MM.1S (cell line): ENCODE data around the gene CCND1.

ENCODE experiments used
- DNase-seq: peaks from one replicate; pipeline ENCODE4 v3.0.0-alpha.2; 2015
- H2AFZ ChIP-seq: fragments of 300-600 bp; sonication (generic); 2 replicates; pipeline ENCODE4 v1.6.0; 2016; ENCODE audit warnings: antibody characterized with exemption, low read length
- H3F3A ChIP-seq: fragments of 300-600 bp; sonication (generic); 2 replicates; pipeline ENCODE4 v1.6.1; 2016; ENCODE audit warnings: mild to moderate bottlenecking, antibody characterized with exemption, low read length, moderate library complexity, mixed read lengths; ENCODE audit not compliant: insufficient read depth
- H3K27ac ChIP-seq: fragments of 300-600 bp; sonication (generic); 2 replicates; pipeline ENCODE4 v1.5.1; 2016; ENCODE audit warnings: mild to moderate bottlenecking, low read length
- H3K27me3 ChIP-seq: fragments of 300-600 bp; sonication (generic); replicated peaks from 2 replicates; pipeline ENCODE4 v1.6.0; 2016; ENCODE audit warnings: low read length; ENCODE audit not compliant: insufficient read depth
- H3K36me3 ChIP-seq: fragments of 300-600 bp; sonication (generic); replicated peaks from 2 replicates; pipeline ENCODE4 v1.6.1; 2016; ENCODE audit warnings: mild to moderate bottlenecking, low read length, mixed read lengths; ENCODE audit not compliant: insufficient read depth
- H3K4me1 ChIP-seq: fragments of 300-600 bp; sonication (generic); 2 replicates; pipeline ENCODE4 v1.6.1; 2016; ENCODE audit warnings: low read length, mixed read lengths
- H3K4me2 ChIP-seq: fragments of 300-600 bp; sonication (generic); 2 replicates; pipeline ENCODE4 v1.6.0; 2016; ENCODE audit warnings: low read depth, low read length
- H3K4me3 ChIP-seq: fragments of 300-600 bp; sonication (generic); 2 replicates; pipeline ENCODE4 v1.5.1; 2016; ENCODE audit warnings: low read length, mixed read lengths
- H3K79me2 ChIP-seq: fragments of 300-600 bp; sonication (generic); 2 replicates; pipeline ENCODE4 v1.6.1; 2016; ENCODE audit warnings: mixed run types, low read length, mixed read lengths
- H3K9ac ChIP-seq: fragments of 300-600 bp; sonication (generic); 2 replicates; pipeline ENCODE4 v1.6.1; 2016; ENCODE audit warnings: low read length, mixed read lengths
- H3K9me2 ChIP-seq: fragments of 300-600 bp; sonication (generic); replicated peaks from 2 replicates; pipeline ENCODE4 v1.6.1; 2016; ENCODE audit warnings: mild to moderate bottlenecking, low read length, mixed read lengths; ENCODE audit not compliant: insufficient read depth
- H3K9me3 ChIP-seq: fragments of 300-600 bp; sonication (generic); replicated peaks from 2 replicates; pipeline ENCODE4 v1.6.1; 2016; ENCODE audit warnings: mild to moderate bottlenecking, low read length, mixed read lengths; ENCODE audit not compliant: insufficient read depth
- H4K20me1 ChIP-seq: fragments of 300-600 bp; sonication (generic); 2 replicates; pipeline ENCODE4 v1.6.1; 2016; ENCODE audit warnings: mild to moderate bottlenecking, low read length, moderate library complexity, mixed read lengths; ENCODE audit not compliant: insufficient read depth
- EZH2 ChIP-seq: fragments of 300-600 bp; sonication (generic); optimal IDR thresholded peaks from 2 replicates; pipeline ENCODE3; 2017; ENCODE audit warnings: low read depth, mild to moderate bottlenecking, antibody characterized with exemption, low read length, mixed read lengths
- EZH2phosphoT487 ChIP-seq: fragments of 300-600 bp; sonication (generic); IDR thresholded peaks from 2 replicates; pipeline ENCODE4 v1.6.1; 2018; ENCODE audit warnings: antibody characterized with exemption, low read length
- TF ChIP-seq, protein P1 (sequence below): fragments of 300-600 bp; sonication (generic); IDR thresholded peaks from 2 replicates; pipeline ENCODE4 v1.5.1; 2016; ENCODE audit warnings: antibody characterized with exemption, low read length, mixed read lengths

Gene CCND1

DNA sequence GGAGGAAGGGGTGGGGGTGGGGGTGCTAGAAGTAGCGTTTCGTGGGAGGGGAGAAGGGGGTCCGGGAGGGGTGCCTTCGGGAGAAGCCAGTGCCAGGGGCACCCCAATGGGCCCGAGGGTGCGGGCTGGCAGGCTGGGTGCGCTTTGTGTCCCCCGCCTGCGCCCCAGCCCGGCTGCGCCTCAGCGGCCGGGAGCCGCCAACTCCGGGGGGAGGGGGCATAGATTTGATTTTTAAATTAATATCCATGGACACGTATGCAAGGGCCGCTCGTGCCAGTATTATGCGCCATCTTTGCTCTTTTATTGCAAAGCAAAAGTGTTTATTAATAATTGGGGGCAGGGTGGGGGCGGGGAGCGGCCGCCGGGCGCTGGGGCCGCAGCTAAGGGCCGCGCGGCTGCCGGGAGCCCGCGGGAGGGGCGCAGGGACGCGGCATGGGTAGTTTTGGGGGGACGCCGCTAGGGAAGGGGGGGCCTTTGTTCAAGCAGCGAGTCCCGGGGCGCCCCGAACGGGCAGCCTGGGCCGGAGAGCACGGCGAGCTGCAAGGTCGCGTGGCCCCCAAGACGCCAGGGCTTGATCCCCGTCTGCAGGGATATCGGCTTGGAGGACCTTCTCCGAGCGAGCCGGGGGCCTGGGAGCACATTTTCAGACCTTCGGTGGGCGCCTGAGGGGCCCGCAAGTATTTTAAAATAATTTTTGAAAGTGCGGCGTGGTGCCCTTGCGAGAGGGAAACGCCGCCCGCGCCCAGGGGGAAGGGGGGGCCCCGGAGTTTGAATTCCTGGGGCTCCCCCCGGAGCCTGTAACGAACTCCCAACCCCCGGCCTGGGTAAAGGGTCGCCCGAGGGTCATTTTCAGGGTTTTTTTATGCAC lies 959 bp downstream of the CCND1 start:
- Histone ChIP-seq H3K4me2 (peak overlapping the region; percentile 97), H3K4me3 (peak overlapping the region; percentile 84), H3K4me1 (peaks cover 21% of the 10 kb centered on the region), H3F3A (peaks cover 15% of the 10 kb centered on the region; the same call in 1 of the 2 replicates), H3K9me3 (no peaks in the 10 kb centered on the region), H4K20me1 (no peaks in the 10 kb centered on the region), H3K9ac (peak overlapping the region; percentile 77), H2AFZ (peak overlapping the region; percentile 74), H3K9me2 (no peaks in the 10 kb centered on the region), H3K27me3 (peaks cover 44% of the 10 kb centered on the region), H3K79me2 (0 out of 2 replicates have a peak, but pooled peaks cover 3% of the 10 kb centered on the region), H3K36me3 (no peaks in the 10 kb centered on the region), H3K27ac (no peak overlapping the region)
- TF ChIP-seq EZH2phosphoT487, result no peak
- TF ChIP-seq, protein P1, sequence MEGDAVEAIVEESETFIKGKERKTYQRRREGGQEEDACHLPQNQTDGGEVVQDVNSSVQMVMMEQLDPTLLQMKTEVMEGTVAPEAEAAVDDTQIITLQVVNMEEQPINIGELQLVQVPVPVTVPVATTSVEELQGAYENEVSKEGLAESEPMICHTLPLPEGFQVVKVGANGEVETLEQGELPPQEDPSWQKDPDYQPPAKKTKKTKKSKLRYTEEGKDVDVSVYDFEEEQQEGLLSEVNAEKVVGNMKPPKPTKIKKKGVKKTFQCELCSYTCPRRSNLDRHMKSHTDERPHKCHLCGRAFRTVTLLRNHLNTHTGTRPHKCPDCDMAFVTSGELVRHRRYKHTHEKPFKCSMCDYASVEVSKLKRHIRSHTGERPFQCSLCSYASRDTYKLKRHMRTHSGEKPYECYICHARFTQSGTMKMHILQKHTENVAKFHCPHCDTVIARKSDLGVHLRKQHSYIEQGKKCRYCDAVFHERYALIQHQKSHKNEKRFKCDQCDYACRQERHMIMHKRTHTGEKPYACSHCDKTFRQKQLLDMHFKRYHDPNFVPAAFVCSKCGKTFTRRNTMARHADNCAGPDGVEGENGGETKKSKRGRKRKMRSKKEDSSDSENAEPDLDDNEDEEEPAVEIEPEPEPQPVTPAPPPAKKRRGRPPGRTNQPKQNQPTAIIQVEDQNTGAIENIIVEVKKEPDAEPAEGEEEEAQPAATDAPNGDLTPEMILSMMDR, result no peak
- TF ChIP-seq EZH2, result no peak
- no peak for DNase-seq

DNA sequence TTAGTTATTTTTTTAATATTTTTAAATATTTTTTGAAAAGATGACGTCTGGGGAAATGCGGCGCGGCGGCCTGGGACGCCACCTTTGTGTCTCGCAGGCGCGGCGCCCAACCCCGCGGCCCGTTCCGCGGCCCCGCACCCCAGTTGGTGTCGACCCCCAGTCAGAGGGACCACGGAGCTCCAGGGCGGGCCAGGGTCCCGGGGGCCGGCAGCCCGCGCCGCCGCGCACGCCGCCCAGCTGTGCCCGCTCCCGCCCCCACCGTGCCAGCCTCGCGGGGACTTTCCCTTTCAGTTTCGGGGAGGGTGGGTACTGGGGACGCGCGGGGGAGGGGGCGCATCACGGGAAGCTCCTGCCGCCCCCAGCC lies 1.6 kb downstream of the CCND1 start:
- Histone ChIP-seq H2AFZ (no peak overlapping the region), H3K4me2 (peak overlapping the region; percentile 97; the same call in 1 of the 2 replicates), H3K9me3 (no peaks in the 10 kb centered on the region), H3K4me1 (peaks cover 17% of the 10 kb centered on the region), H3F3A (peaks cover 15% of the 10 kb centered on the region; the same call in 1 of the 2 replicates), H3K27me3 (peaks cover 37% of the 10 kb centered on the region), H3K27ac (no peak overlapping the region), H3K79me2 (0 out of 2 replicates have a peak, but pooled peaks cover 3% of the 10 kb centered on the region), H3K36me3 (no peaks in the 10 kb centered on the region), H3K4me3 (peak overlapping the region; percentile 84), H3K9ac (peak overlapping the region; percentile 77; the same call in 1 of the 2 replicates), H4K20me1 (no peaks in the 10 kb centered on the region), H3K9me2 (no peaks in the 10 kb centered on the region)
- DNase-seq, result peak; percentile 32
- TF ChIP-seq, protein P1, result no peak
- TF ChIP-seq EZH2phosphoT487 (no peak), EZH2 (no peak)

DNA sequence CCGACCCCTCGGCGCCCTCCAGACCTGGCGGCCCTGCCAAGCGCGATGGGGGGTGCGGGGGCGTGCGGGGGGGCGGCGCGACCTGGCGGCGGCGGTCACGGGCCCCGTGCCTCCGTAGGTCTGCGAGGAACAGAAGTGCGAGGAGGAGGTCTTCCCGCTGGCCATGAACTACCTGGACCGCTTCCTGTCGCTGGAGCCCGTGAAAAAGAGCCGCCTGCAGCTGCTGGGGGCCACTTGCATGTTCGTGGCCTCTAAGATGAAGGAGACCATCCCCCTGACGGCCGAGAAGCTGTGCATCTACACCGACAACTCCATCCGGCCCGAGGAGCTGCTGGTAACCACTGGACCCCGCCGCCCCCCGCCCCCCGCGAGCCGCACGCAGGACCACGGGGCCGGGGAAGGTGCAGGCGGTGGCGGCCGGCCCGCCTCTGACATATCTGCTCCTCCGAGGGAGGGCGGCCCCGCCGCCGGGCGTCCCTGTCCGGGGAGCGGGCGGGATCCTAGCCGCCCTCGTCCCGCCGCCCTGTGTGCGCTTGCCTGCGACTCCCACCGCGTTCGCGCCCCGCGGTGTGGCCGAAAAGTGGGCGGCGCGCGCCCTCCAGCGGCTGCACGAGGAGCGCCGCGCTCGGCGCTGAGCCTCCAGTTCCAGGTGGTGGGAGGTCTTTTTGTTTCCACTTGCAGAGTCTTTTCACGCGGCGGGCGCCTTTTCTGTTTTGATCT lies 2.1 kb downstream of the CCND1 start:
- 0 out of 2 replicates have a peak, but pooled peaks cover 3% of the 10 kb centered on the region for H3K79me2 ChIP-seq
- DNase-seq, result peak; percentile 83
- no peaks in the 10 kb centered on the region for H4K20me1 ChIP-seq
- peaks cover 32% of the 10 kb centered on the region for H3K27me3 ChIP-seq
- peaks cover 15% of the 10 kb centered on the region; the same call in 1 of the 2 replicates for H3F3A ChIP-seq
- no peak for TF ChIP-seq EZH2
- no peak for TF ChIP-seq EZH2phosphoT487
- TF ChIP-seq, protein P1, result peak; percentile 83
- peak overlapping the region; percentile 93 for H3K4me2 ChIP-seq
- peak overlapping the region; percentile 74 for H2AFZ ChIP-seq
- no peaks in the 10 kb centered on the region for H3K9me3 ChIP-seq
- peak overlapping the region; percentile 77 for H3K9ac ChIP-seq
- H3K36me3 ChIP-seq, result no peaks in the 10 kb centered on the region
- peak overlapping the region; percentile 13; the same call in 1 of the 2 replicates for H3K27ac ChIP-seq
- H3K4me1 ChIP-seq, result peaks cover 11% of the 10 kb centered on the region
- peak overlapping the region; percentile 84 for H3K4me3 ChIP-seq
- no peaks in the 10 kb centered on the region for H3K9me2 ChIP-seq
